ENCODE results near the gene RNU6-8. TPM values are rescaled to one million over a fixed set of nuclear protein-coding genes. Genes with fewer than 3 reads are reported as not detected.
A peak's percentile ranks its signal among the peaks of the same experiment; 100 is the strongest.

The RNU6-8 gene
- polyA plus RNA-seq, 2 of the 4 experiments (the other 2 are of a cell fraction): not detected

DNA sequence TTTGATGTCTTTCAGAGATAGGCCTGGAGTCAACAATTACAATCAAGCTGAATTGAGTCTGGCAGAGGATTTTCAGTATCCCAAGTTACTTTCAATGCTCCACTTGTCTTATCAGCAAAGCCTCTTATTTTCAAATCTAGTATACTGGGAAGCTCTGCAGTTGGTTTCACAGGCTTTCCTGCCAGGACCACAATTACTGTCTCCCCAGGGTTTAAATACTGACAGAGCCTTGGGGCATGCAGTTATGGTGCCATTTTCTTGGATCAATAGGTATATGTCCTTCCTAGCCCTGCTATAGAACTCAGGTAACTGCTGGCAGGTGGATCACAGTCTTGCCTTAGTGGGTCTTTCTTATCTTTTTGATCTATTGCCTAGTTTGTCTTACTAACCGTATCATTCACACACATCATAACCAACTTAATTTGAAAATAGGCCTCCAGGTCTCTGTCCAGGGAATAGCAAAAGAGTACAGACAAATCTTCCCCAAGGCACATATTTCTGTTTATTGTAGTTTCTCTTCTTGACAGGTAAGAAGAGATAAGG, 22.4 kb upstream of the RNU6-8 start (continued):
- TF ChIP-seq POLR2AphosphoS2 (conservative IDR thresholded peaks at IDR 0.05; ENCODE audit: low read length): no peak
- no peak for TF ChIP-seq MAZ (IDR thresholded peaks at IDR 0.05; ENCODE audit: borderline replicate concordance, low read depth, low read length)

GRCh38 chr14:32224737-32225377, 21.8 kb upstream of the RNU6-8 start:
- CTCF ChIA-PET: interaction anchor here (1.0 to 1.6 kb wide), 4 partner anchors 22 to 330 kb away, joined by 3 to 4 read pairs (median 4); no protein-coding TSS in a partner anchor

GRCh38 chr14:32217301-32217700, 14.2 kb upstream of the RNU6-8 start:
- H3K4me1 ChIP-seq: no peaks in the 10 kb centered on the region
- no peak overlapping the region for H3K4me2 ChIP-seq
- WGBS (ENCODE audit: missing lambda C conversion rate): 49% methylated on average over 5 of the region's 5 CpGs
- FAIRE-seq (no peak), ATAC-seq (peak in 1 of 2 experiments; percentile 54; a peak in 1 of 6 replicates), DNase-seq (ENCODE audit: low read depth in 1 of 2, low spot score in 1 of 2) (no peak)
- ChIA-PET POLR2A (no interaction called here), CTCF (no interaction called here)
- H3K4me3 ChIP-seq: no peak overlapping the region
- no peak overlapping the region for H3K27ac ChIP-seq
- no peaks in the 10 kb centered on the region for H3K9me3 ChIP-seq
- TF ChIP-seq GATA3 (IDR thresholded peaks at IDR 0.05; ENCODE audit: borderline replicate concordance): no peak
- no peak for TF ChIP-seq ZNF302 (CRISPR knock-in tag; IDR thresholded peaks at IDR 0.05)
- TF ChIP-seq ELK1 (IDR thresholded peaks at IDR 0.05; ENCODE audit: low read depth, low read length): no peak
- no peak for TF ChIP-seq HMGXB4 (CRISPR knock-in tag; IDR thresholded peaks at IDR 0.05; ENCODE audit: borderline replicate concordance)
- no peak for TF ChIP-seq ATOH8 (CRISPR knock-in tag; IDR thresholded peaks at IDR 0.05; ENCODE audit: low read depth)
- TF ChIP-seq SMC3 (IDR thresholded peaks at IDR 0.05): no peak
- TF ChIP-seq NFE2L2 (conservative IDR thresholded peaks at IDR 0.05; ENCODE audit: low read length): no peak
- no peak for TF ChIP-seq MYC (IDR thresholded peaks at IDR 0.05; ENCODE audit: borderline replicate concordance, low read length)

More at GRCh38 chr14:32224737-32225377, 21.8 kb upstream of the RNU6-8 start:
- peaks cover 20% of the 10 kb centered on the region for H3K4me1 ChIP-seq
- FAIRE-seq: no peak
- H3K27ac ChIP-seq: peak overlapping the region; percentile 52 to 73; a peak in 5 of 6 replicates
- ATAC-seq: peak; percentile 98
- H3K4me2 ChIP-seq: peak overlapping the region; percentile 38
- 25% methylated on average over 6 of the region's 6 CpGs for WGBS (ENCODE audit: missing lambda C conversion rate)
- DNase-seq (ENCODE audit: low read depth in 1 of 2, low spot score in 1 of 2): peak; percentile 52 to 68
- POLR2A ChIA-PET: interaction anchor here (0.7 kb wide), 1 partner anchor 22 kb away, joined by 4 read pairs; the partner anchor contains the start of gene RNU6-8
- no peaks in the 10 kb centered on the region for H3K9me3 ChIP-seq
- H3K4me3 ChIP-seq: no peak overlapping the region
- no peak for TF ChIP-seq KDM1A (IDR thresholded peaks at IDR 0.05; ENCODE audit: low read depth)
- no peak for TF ChIP-seq GATA3 (IDR thresholded peaks at IDR 0.05; ENCODE audit: borderline replicate concordance)
- no peak for TF ChIP-seq HEYL (CRISPR knock-in tag; IDR thresholded peaks at IDR 0.05)
- no peak for TF ChIP-seq KDM5A (IDR thresholded peaks at IDR 0.05)
- TF ChIP-seq, protein P1, sequence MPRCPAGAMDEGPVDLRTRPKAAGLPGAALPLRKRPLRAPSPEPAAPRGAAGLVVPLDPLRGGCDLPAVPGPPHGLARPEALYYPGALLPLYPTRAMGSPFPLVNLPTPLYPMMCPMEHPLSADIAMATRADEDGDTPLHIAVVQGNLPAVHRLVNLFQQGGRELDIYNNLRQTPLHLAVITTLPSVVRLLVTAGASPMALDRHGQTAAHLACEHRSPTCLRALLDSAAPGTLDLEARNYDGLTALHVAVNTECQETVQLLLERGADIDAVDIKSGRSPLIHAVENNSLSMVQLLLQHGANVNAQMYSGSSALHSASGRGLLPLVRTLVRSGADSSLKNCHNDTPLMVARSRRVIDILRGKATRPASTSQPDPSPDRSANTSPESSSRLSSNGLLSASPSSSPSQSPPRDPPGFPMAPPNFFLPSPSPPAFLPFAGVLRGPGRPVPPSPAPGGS (IDR thresholded peaks at IDR 0.05): no peak
- no peak for TF ChIP-seq HES2 (IDR thresholded peaks at IDR 0.05)
- no peak for TF ChIP-seq EP300 (IDR thresholded peaks at IDR 0.05)
- TF ChIP-seq MAFK (IDR thresholded peaks at IDR 0.05; ENCODE audit: partially characterized antibody): no peak
- TF ChIP-seq FOSL2 (IDR thresholded peaks at IDR 0.05): peak; percentile 60; the same call in 1 of the 2 replicates
- TF ChIP-seq FOSL2 (CRISPR knock-in tag; IDR thresholded peaks at IDR 0.05): peak; percentile 85
- no peak for TF ChIP-seq MYC (IDR thresholded peaks at IDR 0.05; ENCODE audit: borderline replicate concordance, low read length)
- no peak for TF ChIP-seq POLR2AphosphoS2 (conservative IDR thresholded peaks at IDR 0.05; ENCODE audit: low read length)
- TF ChIP-seq CBX8 (IDR thresholded peaks at IDR 0.05): no peak
- TF ChIP-seq, protein P2, sequence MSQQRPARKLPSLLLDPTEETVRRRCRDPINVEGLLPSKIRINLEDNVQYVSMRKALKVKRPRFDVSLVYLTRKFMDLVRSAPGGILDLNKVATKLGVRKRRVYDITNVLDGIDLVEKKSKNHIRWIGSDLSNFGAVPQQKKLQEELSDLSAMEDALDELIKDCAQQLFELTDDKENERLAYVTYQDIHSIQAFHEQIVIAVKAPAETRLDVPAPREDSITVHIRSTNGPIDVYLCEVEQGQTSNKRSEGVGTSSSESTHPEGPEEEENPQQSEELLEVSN (IDR thresholded peaks at IDR 0.05; ENCODE audit: borderline replicate concordance, low read depth): no peak
- TF ChIP-seq FOXS1 (CRISPR knock-in tag; IDR thresholded peaks at IDR 0.05): no peak
- TF ChIP-seq NFE2L2 (conservative IDR thresholded peaks at IDR 0.05; ENCODE audit: low read length): no peak
- no peak for TF ChIP-seq ESRRA (IDR thresholded peaks at IDR 0.05; ENCODE audit: borderline replicate concordance, low read length)
- TF ChIP-seq, protein P3, sequence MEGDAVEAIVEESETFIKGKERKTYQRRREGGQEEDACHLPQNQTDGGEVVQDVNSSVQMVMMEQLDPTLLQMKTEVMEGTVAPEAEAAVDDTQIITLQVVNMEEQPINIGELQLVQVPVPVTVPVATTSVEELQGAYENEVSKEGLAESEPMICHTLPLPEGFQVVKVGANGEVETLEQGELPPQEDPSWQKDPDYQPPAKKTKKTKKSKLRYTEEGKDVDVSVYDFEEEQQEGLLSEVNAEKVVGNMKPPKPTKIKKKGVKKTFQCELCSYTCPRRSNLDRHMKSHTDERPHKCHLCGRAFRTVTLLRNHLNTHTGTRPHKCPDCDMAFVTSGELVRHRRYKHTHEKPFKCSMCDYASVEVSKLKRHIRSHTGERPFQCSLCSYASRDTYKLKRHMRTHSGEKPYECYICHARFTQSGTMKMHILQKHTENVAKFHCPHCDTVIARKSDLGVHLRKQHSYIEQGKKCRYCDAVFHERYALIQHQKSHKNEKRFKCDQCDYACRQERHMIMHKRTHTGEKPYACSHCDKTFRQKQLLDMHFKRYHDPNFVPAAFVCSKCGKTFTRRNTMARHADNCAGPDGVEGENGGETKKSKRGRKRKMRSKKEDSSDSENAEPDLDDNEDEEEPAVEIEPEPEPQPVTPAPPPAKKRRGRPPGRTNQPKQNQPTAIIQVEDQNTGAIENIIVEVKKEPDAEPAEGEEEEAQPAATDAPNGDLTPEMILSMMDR (IDR thresholded peaks at IDR 0.05): 0 out of 3 replicates have a peak, but pooled peaks have one; percentile 14
- no peak for TF ChIP-seq MAZ (IDR thresholded peaks at IDR 0.05; ENCODE audit: borderline replicate concordance, low read depth, low read length)
- 0 out of 2 replicates have a peak, but pooled peaks have one; percentile 15 for TF ChIP-seq JUNB (IDR thresholded peaks at IDR 0.05)
- TF ChIP-seq, protein P4, sequence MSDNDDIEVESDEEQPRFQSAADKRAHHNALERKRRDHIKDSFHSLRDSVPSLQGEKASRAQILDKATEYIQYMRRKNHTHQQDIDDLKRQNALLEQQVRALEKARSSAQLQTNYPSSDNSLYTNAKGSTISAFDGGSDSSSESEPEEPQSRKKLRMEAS (IDR thresholded peaks at IDR 0.05): peak; percentile 50
- TF ChIP-seq RAD21 (conservative IDR thresholded peaks at IDR 0.05 in 1 of 2, IDR thresholded peaks at IDR 0.05 in 1 of 2): peak in 1 of 2 experiments; percentile 11; a peak in 1 of 5 replicates
- TF ChIP-seq POLR2A (IDR thresholded peaks at IDR 0.05; ENCODE audit: low read length): no peak
- TF ChIP-seq RNF2 (IDR thresholded peaks at IDR 0.05; ENCODE audit: borderline replicate concordance, low read depth): no peak

Measured in A549 (cell line).